Transverse colon (tissue), 4 donors: ENCODE results near the gene FYB1. TPM values are rescaled to one million over a fixed set of nuclear protein-coding genes. Genes with fewer than 3 reads are reported as not detected.

Source experiments
- DNase-seq: peaks from one replicate; pipeline ENCODE4 v3.0.0-alpha.2; 2019
- H3K27ac ChIP-seq, 4 donors: fragments of 200-600 bp; sonication (generic); 2 replicates each; pipeline ENCODE4 v1.5.1; 2016 to 2018; ENCODE audit warnings: inconsistent platforms in 4 of 4
- H3K27me3 ChIP-seq: fragments of 200-600 bp; sonication (generic); 2 replicates; pipeline ENCODE4 v1.5.1; 2017; ENCODE audit warnings: inconsistent platforms
- H3K36me3 ChIP-seq, 4 donors: fragments of 200-600 bp; sonication (generic); 2 replicates each; pipeline ENCODE4 v1.5.1; 2017 to 2019; ENCODE audit warnings: inconsistent platforms in 4 of 4
- H3K4me1 ChIP-seq, 4 donors: fragments of 200-600 bp; sonication (generic); 2 replicates each; pipeline ENCODE4 v1.5.1; 2017 to 2020; ENCODE audit warnings: inconsistent platforms in 4 of 4
- H3K4me3 ChIP-seq, 4 donors: fragments of 200-600 bp; sonication (generic); 1 replicate in 1 of 4; 2 replicates in 3 of 4; pipeline versions ENCODE4 v1.5.1 to v1.6.1; 2017 to 2019; ENCODE audit warnings: inconsistent platforms in 4 of 4
- H3K9me3 ChIP-seq, 2 donors: fragments of 200-600 bp; sonication (generic); 2 replicates each; pipeline ENCODE4 v1.5.1; 2017 to 2019; ENCODE audit warnings: inconsistent platforms in 2 of 2
- EP300 ChIP-seq: sonication (generic); formaldehyde crosslinking; IDR thresholded peaks from one replicate; pipeline ENCODE4 v1.6.1; 2017; ENCODE audit warnings: antibody characterized with exemption, low read depth
- POLR2A ChIP-seq: fragments of 450-650 bp; IDR thresholded peaks from one replicate; pipeline ENCODE4 v1.6.1; 2016; ENCODE audit warnings: antibody characterized with exemption, mild to moderate bottlenecking, moderate library complexity
- POLR2AphosphoS5 ChIP-seq, 3 donors: sonication (generic); formaldehyde crosslinking; IDR thresholded peaks; one replicate each; pipeline ENCODE4 v1.6.1; 2016; ENCODE audit warnings: antibody characterized with exemption in 3 of 3
- WGBS, 2 donors: methylation state at CpG; one replicate each; pipeline ENCODE4 v1.1.5; 2018; ENCODE audit warnings: low coverage in 1 of 2; 5-methylcytosine and 5-hydroxymethylcytosine counted together
- in situ Hi-C, 4 donors: fragments of 200-750 bp; cut with MboI; loops; one replicate each; pipeline versions ENCODE4 v1.15.0 to v1.15.1; 2017; ENCODE audit warnings: low sequenced_read_pairs in 3 of 4, low pct_ligation_motif_present in 1 of 4, low pct_unique_long_range_greater_than_20kb in 1 of 4
- intact Hi-C: fragments of 100-400 bp; cut with DNase I; formaldehyde crosslinking; loops from one replicate; pipeline ENCODE4 v1.15.1; 2023; ENCODE audit warnings: low total_unique reads
- total RNA-seq, 4 donors: library from RNA; depleted of rRNA; stranded (reverse); fragments of >200 nt; gene quantifications; one replicate each; pipeline ENCODE4 v1.1.0, GENCODE V29; 2016
- TF ChIP-seq, protein P1 (sequence below), 5 experiments: fragments of 200-600 bp in 3 of 5; fragments of 450-650 bp in 2 of 5; sonication (generic) in 3 of 5; IDR thresholded peaks; 1 replicate in 2 of 5; 2 replicates in 3 of 5; pipeline ENCODE4 v1.5.1; 2016 to 2017; ENCODE audit warnings: antibody characterized with exemption in 5 of 5, inconsistent platforms in 3 of 5, mild to moderate bottlenecking in 2 of 5, moderate library complexity in 1 of 5

The FYB1 gene
- total RNA-seq, 4 donors from 2014 or later: 6.4 to 38.5 (median 17.5) TPM

DNA sequence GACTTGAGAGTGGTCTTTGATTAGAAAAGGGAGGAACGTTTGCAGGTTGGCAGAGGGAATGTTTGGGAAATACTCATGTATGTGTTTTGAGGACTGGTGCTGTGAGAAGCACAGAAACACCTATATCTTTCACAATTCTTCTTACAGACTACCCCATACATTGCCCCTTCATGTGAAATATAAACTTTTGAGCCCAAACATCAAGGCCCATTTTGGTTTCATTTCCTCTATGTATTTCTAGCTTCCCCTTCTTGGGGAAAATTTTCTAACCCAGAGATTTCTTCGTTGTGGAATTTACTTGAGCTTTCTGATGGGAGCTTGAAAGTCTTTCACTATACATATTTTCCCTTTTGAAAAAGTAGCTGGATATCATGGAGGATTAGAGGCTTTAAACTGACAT lies 67.6 kb downstream of the FYB1 start:
- DNase-seq: no peak
- Histone ChIP-seq H3K27me3 (no peaks in the 10 kb centered on the region), H3K4me1 (no peaks in the 10 kb centered on the region), H3K9me3 (no peaks in the 10 kb centered on the region), H3K27ac (no peak overlapping the region), H3K36me3 (no peaks in the 10 kb centered on the region), H3K4me3 (no peak overlapping the region)
- intact Hi-C loops: no loop called here
- TF ChIP-seq POLR2A (no peak), EP300 (no peak)
- TF ChIP-seq, protein P1, sequence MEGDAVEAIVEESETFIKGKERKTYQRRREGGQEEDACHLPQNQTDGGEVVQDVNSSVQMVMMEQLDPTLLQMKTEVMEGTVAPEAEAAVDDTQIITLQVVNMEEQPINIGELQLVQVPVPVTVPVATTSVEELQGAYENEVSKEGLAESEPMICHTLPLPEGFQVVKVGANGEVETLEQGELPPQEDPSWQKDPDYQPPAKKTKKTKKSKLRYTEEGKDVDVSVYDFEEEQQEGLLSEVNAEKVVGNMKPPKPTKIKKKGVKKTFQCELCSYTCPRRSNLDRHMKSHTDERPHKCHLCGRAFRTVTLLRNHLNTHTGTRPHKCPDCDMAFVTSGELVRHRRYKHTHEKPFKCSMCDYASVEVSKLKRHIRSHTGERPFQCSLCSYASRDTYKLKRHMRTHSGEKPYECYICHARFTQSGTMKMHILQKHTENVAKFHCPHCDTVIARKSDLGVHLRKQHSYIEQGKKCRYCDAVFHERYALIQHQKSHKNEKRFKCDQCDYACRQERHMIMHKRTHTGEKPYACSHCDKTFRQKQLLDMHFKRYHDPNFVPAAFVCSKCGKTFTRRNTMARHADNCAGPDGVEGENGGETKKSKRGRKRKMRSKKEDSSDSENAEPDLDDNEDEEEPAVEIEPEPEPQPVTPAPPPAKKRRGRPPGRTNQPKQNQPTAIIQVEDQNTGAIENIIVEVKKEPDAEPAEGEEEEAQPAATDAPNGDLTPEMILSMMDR (IDR thresholded peaks at IDR 0.05): no peak
- 51 to 53% methylated on average over 2 of the region's 2 CpGs for WGBS, 2 donors
- in situ Hi-C loops: no loop called here

DNA sequence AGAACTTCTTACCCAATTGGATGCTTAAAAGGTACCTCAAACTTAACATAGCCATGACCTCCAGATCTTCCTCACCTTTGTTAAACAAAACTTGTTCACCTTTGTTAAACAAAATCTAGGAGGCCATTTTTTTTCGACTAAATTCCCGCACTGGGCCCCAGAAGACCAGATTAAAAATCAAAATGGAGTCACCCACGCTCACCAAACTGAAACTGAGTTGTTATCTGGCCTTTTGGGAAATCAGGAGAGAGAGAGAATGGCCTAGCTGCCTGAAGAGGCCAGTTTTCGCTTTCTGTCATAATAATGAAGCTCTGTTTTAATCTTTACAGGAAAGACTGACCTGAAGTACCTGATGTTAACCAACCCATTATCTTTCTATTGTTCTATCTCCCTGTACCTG lies 69.4 kb downstream of the FYB1 start:
- H3K27ac ChIP-seq: no peak overlapping the region
- 66 to 85% methylated on average over 3 to 4 of the region's 4 CpGs for WGBS, 2 donors
- no peak for TF ChIP-seq EP300
- no peak for TF ChIP-seq POLR2A
- TF ChIP-seq POLR2AphosphoS5 (IDR thresholded peaks at IDR 0.05): no peak
- TF ChIP-seq, protein P1 (IDR thresholded peaks at IDR 0.05): no peak
- H3K36me3 ChIP-seq: no peaks in the 10 kb centered on the region
- intact Hi-C loops (no loop called here), in situ Hi-C loops (loop anchor here in 1 of 4 donors (25.0 kb wide), 1 partner anchor 137 kb away; no protein-coding TSS in a partner anchor)
- no peak overlapping the region for H3K4me3 ChIP-seq
- H3K4me1 ChIP-seq: no peaks in the 10 kb centered on the region
- DNase-seq: no peak
- no peaks in the 10 kb centered on the region for H3K9me3 ChIP-seq
- no peaks in the 10 kb centered on the region for H3K27me3 ChIP-seq

DNA sequence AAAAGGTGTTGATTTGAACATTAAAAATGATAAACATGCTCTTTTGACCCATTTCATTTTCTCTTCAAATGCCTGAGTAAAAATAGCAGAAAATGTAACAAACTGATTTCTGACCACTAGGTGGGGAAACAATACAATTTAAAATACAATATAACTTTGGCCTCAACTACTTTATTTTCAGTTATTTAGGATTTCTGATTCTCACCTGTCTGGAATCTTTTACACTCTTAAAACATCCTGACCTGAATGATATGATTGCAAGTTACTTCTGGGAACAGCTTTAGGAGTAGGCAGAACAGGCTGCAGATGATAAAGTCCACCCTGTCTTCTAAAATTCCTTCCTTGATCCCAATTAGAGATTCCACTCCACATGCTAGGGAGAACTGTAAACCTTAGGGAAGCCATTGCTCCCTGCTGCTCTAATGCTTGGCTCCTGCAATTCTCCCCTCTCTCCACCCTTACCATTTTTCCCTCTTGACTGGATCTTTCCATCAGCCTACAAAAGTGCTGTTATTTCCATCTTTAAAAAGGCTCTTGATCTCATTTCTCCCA lies 70.3 kb downstream of the FYB1 start:
- H3K27me3 ChIP-seq: no peaks in the 10 kb centered on the region
- no peaks in the 10 kb centered on the region for H3K9me3 ChIP-seq
- in situ Hi-C loops (loop anchor here in 1 of 4 donors (25.0 kb wide), 1 partner anchor 138 kb away; no protein-coding TSS in a partner anchor), intact Hi-C loops (no loop called here)
- TF ChIP-seq POLR2AphosphoS5 (IDR thresholded peaks at IDR 0.05) (no peak), EP300 (no peak), POLR2A (no peak)
- TF ChIP-seq, protein P1 (IDR thresholded peaks at IDR 0.05): peak in 3 of 5 experiments; percentile 15 to 22 (median 19)
- H3K4me3 ChIP-seq: no peak overlapping the region
- no peak for DNase-seq
- H3K36me3 ChIP-seq: no peaks in the 10 kb centered on the region
- H3K27ac ChIP-seq: no peak overlapping the region
- H3K4me1 ChIP-seq: no peaks in the 10 kb centered on the region

DNA sequence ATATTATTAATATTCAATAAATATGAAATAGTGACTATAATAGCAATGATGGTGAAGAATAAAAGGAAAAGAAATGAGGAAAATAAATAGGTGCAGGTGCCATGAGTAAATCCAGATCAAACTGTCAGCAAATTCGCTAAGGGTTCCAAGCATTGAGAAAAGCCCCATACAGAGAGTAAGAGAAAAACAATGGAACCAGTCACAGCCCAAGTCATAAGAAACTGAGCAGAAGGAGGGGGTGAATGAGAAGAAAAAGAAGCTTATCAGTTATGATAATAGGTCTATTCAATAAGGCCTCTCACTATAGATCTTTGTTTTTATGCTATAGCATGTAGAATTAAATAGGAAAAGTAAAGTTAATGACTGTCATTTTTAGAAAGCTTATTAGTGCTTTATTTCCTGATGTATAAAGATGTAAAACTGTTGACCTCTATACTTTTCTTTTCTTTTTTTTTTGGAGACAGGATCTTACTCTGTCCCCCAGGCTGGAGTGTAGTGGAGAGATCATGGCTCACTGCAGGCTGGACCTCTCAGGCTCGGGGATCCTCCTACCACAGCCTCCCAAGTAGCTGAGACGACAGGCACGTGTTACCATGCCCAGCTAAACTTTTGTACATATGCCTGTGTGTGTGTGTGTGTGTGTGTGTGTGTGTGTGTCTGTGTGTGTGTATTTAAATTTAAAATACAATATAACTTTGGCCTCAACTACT lies 72.4 kb downstream of the FYB1 start:
- WGBS, 2 donors: 79 to 84% methylated on average over 2 to 4 of the region's 4 CpGs
- Histone ChIP-seq H3K4me1 (no peaks in the 10 kb centered on the region), H3K9me3 (no peaks in the 10 kb centered on the region), H3K36me3 (no peaks in the 10 kb centered on the region), H3K4me3 (no peak overlapping the region), H3K27me3 (no peaks in the 10 kb centered on the region), H3K27ac (no peak overlapping the region)
- intact Hi-C loops: no loop called here
- TF ChIP-seq POLR2AphosphoS5 (IDR thresholded peaks at IDR 0.05) (no peak), EP300 (no peak), POLR2A (no peak)
- TF ChIP-seq, protein P1 (IDR thresholded peaks at IDR 0.05): no peak
- in situ Hi-C loops: loop anchor here in 1 of 4 donors (25.0 kb wide), 1 partner anchor 140 kb away; no protein-coding TSS in a partner anchor
- DNase-seq: no peak
